Stimulated activated CD4-positive, alpha-beta T cell treated with anti-CD3 and anti-CD28 coated beads, Interleukin-2, amount 100 ng/mL, for 48 hours (primary cell): ENCODE measurements around the gene FRYL.
"Not testable (repeated sequence)": the region's sequence is repeated elsewhere in the genome, so short reads cannot be mapped to it uniquely, and the experiment has no call there.

Experiments used
- DNase-seq, 2 donors: peaks; one replicate each; pipeline ENCODE4 v3.0.0-alpha.2; 2020

FRYL gene

GRCh38 chr4:48781968-48782367 lies 1.9 kb upstream of the FRYL start:
- DNase-seq, result no peak

DNA sequence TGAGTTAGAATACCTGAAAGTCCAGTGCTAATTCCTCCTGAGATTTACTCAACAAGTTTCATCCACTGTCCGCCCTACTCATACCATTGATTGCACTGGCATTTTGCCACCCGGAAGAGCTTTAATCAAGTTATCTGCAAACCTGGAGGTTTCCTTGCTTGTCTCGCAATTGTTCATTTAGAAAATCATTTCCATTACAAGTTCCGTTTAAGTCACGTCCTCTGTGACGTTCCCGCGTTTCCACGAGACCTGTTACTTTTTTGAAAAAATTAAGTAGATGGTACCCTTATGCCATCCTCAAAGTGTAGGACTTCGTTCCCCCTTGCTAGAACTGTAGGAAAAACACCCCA lies 761 bp upstream of the FRYL start:
- peak; percentile 26 to 30 for DNase-seq

- peak; percentile 49 to 53 for DNase-seq
Measured at GRCh38 chr4:48779095-48779997, 733 bp downstream of the FRYL start.

DNA sequence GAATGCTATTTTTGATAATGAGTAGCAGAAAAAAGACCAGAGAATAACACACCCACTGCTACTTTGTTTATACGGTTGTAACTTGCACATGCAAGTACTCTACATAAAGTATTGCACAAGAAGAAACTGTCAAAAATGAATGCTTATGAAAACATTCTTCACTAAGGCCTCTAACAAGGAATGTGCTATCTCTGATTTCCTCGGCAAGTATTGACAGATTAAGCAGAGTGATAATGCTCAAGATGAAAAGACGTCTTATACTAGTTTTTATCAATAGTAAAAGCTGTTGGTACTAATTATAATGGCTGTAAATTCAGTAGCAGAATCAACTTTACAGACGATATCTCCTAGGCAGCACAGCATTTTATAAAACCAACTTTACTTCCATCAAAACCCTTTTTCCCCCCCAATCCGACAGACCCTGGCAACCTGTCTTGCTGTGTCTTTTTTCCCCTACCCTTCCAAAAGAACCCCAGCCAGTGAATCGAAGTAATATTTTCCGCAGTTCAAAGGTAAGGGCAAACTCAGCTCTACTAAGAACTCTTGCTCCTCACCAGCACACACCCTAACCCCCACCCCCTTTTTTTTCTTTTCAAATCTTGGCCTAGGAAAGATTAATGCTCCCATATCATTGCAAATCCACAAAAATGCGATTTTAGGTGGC lies 1.5 kb downstream of the FRYL start:
- no peak for DNase-seq

DNA sequence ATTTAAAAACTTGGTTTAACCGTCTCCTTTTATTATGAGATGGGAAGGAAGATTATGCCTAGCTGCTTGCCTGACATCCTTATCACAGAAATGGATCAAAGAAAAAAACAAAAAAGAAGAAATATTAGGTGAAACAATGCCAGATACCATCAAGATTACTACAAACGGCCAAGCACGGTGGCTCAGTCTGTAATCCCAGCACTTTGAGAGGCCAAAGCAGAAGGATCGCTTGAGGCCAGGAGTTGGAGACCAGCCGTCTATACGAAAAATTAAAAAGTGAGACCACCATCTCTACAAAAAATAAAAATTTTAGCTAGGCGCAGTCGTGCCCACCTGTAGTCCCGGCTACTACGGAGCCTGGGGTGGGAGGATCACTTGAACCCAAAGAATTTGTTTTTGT lies 2.3 kb downstream of the FRYL start:
- no peak for DNase-seq

DNA sequence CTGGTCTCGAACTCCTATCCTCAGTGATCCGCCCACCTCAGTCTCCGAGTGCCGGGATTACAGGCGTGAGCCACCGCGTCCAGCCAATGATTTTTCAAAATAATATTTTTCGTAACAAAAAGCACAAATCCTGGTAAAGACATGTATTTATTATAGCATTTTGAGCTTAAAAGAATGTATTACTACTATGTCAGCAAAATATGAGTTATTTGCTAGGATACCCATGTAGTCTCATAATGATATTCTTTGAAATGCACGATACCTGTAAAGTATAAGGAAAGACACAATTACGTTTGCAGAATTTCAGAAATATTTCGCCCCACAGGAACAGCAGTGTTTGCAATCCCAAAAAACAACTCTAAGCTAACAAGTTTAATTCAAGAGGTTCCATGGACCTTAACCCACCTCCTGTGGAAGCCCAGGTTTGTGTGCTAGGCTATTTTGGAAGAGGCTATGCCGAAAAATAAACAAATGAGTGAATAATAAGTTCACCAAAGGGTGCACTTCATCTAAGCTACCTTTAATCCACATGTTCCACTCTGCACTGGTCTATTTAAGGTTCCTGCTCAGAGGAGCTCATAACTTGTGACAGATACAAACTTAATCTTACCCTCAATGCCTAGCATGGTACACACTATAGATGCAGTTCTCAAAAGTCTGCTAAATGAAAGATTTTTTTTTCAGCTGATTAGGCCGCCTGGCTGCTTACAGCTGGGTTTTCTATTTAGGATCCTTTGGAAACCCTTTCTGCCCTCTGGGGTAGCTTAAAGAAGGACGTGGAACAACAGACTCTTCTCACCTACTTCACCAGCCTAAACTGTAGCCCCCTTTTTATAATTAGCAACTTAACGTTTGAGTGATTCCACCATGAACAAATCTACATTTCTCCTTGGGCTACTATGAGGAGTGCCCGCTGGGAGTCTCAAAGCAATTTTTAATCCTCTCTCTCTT lies 5.0 kb downstream of the FRYL start:
- no peak for DNase-seq

- DNase-seq, result no peak
Measured at GRCh38 chr4:48772556-48772955, 7.5 kb downstream of the FRYL start.

GRCh38 chr4:48767055-48767929 lies 12.8 kb downstream of the FRYL start:
- no peak for DNase-seq

- DNase-seq, result no peak
Measured at GRCh38 chr4:48766131-48766792, 13.8 kb downstream of the FRYL start.

GRCh38 chr4:48762408-48762807 lies 17.7 kb downstream of the FRYL start:
- no peak for DNase-seq

DNA sequence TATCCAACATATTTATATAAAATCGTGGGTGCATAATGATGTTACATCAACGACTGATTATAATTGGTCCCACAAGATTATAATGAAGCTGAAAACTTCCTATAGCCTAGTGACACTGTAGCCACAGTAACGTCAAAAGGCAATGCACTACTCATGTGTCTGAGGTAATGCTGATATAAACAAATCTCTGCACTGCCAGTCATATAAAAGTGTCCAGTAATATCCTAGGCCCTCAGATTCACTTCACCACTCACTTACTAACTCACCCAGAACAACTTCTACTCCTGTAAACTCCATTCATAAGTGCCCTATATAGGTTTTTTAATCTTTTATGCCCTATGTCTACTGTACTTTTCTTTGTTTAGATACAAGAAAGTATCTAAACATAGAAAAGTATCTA lies 18.8 kb downstream of the FRYL start:
- DNase-seq, result no peak

DNA sequence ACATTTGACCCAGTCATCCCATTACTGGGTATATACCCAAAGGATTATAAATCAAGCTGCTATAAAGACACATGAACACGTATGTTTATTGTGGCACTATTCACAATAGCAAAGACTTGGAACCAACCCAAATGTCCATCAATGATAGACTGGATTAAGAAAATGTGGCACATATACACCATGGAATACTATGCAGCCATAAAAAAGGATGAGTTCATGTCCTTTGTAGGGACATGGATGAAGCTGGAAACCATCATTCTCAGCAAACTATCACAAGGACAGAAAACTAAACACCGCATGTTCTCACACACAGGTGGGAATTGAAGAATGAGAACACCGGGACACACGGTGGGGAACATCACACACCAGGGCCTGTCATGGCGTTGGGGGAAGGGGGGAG lies 21.4 kb downstream of the FRYL start:
- DNase-seq, result not testable (repeated sequence)

DNA sequence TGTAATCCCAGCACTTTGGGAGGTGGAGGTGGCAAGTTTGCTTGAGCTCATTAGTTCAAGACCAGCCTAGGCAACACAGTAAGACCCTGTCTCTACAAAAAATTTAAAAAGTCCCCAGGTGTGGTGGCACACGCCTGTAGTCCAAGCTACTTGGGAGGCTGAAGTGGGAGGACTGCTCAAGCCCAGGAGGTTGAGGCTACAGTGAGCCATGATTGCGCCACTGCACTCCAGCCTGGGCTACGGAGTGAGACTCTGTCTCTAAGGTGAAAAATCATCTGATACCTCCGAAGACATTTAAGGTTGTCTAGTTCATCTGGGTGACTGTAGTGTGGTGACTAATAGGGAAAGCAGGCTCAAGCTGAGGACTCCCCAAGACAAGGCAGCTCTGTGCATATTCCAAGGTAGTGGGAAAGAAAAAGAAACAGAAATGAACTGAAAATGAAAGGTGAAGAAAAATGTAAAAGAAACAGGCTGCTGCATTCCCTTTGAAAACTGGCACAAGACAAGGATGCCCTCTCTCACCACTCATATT lies 23.3 kb downstream of the FRYL start:
- no peak for DNase-seq

GRCh38 chr4:48755281-48755680 lies 24.8 kb downstream of the FRYL start:
- DNase-seq, result no peak

GRCh38 chr4:48753159-48753558 lies 26.9 kb downstream of the FRYL start:
- no peak for DNase-seq

DNA sequence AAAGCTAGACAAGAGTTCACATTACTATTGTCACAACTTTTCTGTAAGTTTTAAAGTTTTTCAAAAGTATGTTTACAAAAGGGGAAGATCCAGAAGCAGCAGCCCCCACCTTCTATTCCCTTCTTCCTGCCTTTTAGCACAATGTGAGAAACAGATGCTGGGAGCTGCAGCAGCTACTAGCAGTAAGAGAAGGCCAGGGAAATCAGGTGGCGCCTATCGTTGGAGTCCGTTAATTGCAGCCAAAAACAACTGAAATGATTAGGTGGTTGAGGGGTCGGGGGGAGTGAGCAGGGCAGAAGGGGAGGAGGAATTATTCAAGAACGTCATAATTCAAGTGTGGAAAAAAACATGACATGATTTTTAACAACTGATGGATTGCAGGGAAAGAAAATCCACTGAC lies 27.4 kb downstream of the FRYL start:
- no peak for DNase-seq

DNA sequence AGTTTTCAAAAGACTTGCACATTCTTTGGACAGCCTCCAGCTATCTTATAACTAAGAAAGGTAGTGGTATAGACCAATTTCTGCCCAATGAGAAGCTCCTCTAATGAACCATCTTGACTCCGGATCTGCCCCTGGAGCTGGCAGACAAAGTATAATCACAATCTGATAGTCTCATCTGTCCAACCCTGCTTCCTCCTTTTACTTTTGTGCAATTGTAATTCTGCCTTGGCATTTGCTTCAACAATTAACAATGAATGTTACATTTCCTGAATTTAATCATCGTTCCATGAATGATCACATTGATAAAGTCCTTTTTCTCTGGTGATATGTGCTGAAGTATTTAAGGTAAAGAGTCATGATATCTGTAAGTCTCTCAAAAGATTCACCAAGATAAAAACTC lies 27.8 kb downstream of the FRYL start:
- DNase-seq, result no peak

DNA sequence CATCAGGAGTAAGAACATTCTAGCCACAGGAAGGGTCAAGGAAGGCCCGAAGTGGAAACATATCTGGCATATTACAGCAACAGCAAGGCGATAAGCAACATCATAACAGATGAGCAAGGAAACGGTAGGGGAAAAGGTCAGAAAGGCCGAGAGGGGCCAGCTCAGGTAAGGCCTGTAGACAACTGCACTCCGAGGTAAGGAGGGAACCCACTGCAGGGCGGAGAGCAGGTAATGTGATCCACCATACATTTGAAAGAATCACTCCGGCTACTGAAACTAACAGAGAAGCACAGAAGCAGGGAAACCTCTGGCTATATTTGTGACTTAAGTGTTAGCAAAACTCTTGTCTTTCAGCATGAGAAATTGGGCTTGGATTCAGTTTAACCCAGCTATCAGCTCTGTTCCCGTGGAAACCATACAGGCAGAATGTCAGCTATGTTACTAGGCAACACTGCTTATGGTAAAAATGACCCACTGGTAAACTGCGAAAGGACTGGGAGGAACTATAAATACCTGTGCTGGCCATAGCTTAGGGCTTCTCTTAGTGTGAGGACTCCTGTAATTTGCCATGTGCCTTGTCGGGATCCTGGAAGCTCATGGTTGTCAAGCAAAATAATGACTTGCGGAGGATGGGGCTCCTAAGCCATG lies 31.0 kb downstream of the FRYL start:
- DNase-seq, result no peak

GRCh38 chr4:48746608-48747362 lies 33.3 kb downstream of the FRYL start:
- no peak for DNase-seq

DNA sequence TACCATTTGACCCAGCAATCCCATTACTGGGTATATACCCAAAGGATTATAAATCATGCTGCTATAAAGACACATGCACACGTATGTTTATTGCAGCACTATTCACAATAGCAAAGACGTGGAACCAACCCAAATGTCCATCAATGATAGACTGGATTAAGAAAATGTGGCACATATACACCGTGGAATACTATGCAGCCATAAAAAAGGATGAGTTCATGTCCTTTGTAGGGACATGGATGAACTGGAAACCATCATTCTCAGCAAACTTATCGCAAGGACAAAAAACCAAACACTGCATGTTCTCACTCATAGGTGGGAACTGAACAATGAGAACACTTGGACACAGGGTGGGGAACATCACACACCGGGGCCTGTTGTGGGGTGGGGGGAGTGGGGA lies 34.9 kb downstream of the FRYL start:
- not testable (repeated sequence) for DNase-seq
